GM19351 (cell line): Measurements from ENCODE around the gene ATP11A.
"Not testable (repeated sequence)": the region's sequence is repeated elsewhere in the genome, so short reads cannot be mapped to it uniquely, and the experiment has no call there.

Experiments used
- ATAC-seq: cut with Tn5 transposase; IDR thresholded peaks from one replicate; pipeline ENCODE4 v1.9.1; 2021; ENCODE audit warnings: mild to moderate bottlenecking, moderate library complexity; ENCODE audit not compliant: unreplicated experiment

ATP11A gene

GRCh38 chr13:112669881-112670499 lies 19.8 kb upstream of the ATP11A start:
- ATAC-seq: no peak

GRCh38 chr13:112670864-112671263 lies 19.0 kb upstream of the ATP11A start:
- ATAC-seq: no peak

- no peak for ATAC-seq
These were observed 18.5 kb upstream of the ATP11A start for GRCh38 chr13:112671359-112671758.

- ATAC-seq: no peak
These were observed 17.1 kb upstream of the ATP11A start for GRCh38 chr13:112672651-112673284.

GRCh38 chr13:112674412-112675365 lies 15.1 kb upstream of the ATP11A start:
- no peak for ATAC-seq

- ATAC-seq: no peak
These were observed 14.5 kb upstream of the ATP11A start for GRCh38 chr13:112675366-112675756.

- not testable (repeated sequence) for ATAC-seq
These were observed 12.3 kb upstream of the ATP11A start for GRCh38 chr13:112677421-112677962.

- ATAC-seq: no peak
These were observed 10.5 kb upstream of the ATP11A start for GRCh38 chr13:112679381-112679780.

GRCh38 chr13:112679932-112680677 lies 9.7 kb upstream of the ATP11A start:
- ATAC-seq: no peak

- ATAC-seq: no peak
These were observed 9.0 kb upstream of the ATP11A start for GRCh38 chr13:112680741-112681360.

- no peak for ATAC-seq
These were observed 6.3 kb upstream of the ATP11A start for GRCh38 chr13:112683581-112683980.

GRCh38 chr13:112684071-112684845 lies 5.6 kb upstream of the ATP11A start:
- ATAC-seq: no peak

GRCh38 chr13:112685189-112685805 lies 4.5 kb upstream of the ATP11A start:
- not testable (repeated sequence) for ATAC-seq

- no peak for ATAC-seq
These were observed 3.9 kb upstream of the ATP11A start for GRCh38 chr13:112685896-112686295.

- ATAC-seq: no peak
These were observed 3.5 kb upstream of the ATP11A start for GRCh38 chr13:112686364-112686763.

- no peak for ATAC-seq
These were observed 2.9 kb upstream of the ATP11A start for GRCh38 chr13:112686987-112687386.

- ATAC-seq: no peak
These were observed 1.8 kb upstream of the ATP11A start for GRCh38 chr13:112687836-112688559.

GRCh38 chr13:112688560-112689302 lies 1.1 kb upstream of the ATP11A start:
- no peak for ATAC-seq
